ENCODE measurements around the gene WFDC2.
A peak's percentile ranks its signal among the peaks of the same experiment; 100 is the strongest.

WFDC2 gene

GRCh38 chr20:45467172-45467571, 2.4 kb upstream of the WFDC2 start:
- no peaks in the 10 kb centered on the region for H4K20me1 ChIP-seq (ENCODE audit: insufficient read depth, low read length)
- no peak overlapping the region for H3K27ac ChIP-seq (ENCODE audit: low read length)
- no peaks in the 10 kb centered on the region for H3K9me3 ChIP-seq (replicated peaks; ENCODE audit: insufficient read depth, low read length)
- H3K4me2 ChIP-seq (ENCODE audit: low read depth, low read length) = no peak overlapping the region
- no peaks in the 10 kb centered on the region for H3K4me1 ChIP-seq (ENCODE audit: low read length)
- no peak overlapping the region for H3K9ac ChIP-seq (ENCODE audit: low read length)
- no peaks in the 10 kb centered on the region for H3F3A ChIP-seq (ENCODE audit: insufficient read depth, low read length)
- H2AFZ ChIP-seq (ENCODE audit: low read length) = no peak overlapping the region
- H3K9me2 ChIP-seq (replicated peaks; ENCODE audit: insufficient read depth, low read length) = no peaks in the 10 kb centered on the region
- no peak for DNase-seq
- TF ChIP-seq EZH2 (optimal IDR thresholded peaks at IDR 0.05; ENCODE audit: low read depth, low read length) (no peak), EZH2phosphoT487 (IDR thresholded peaks at IDR 0.05; ENCODE audit: low read length) (no peak), CTCF (IDR thresholded peaks at IDR 0.05; ENCODE audit: low read length) (no peak)
- H3K4me3 ChIP-seq (ENCODE audit: low read length) = no peak overlapping the region
- no peaks in the 10 kb centered on the region for H3K79me2 ChIP-seq (ENCODE audit: low read length)
- no peaks in the 10 kb centered on the region for H3K27me3 ChIP-seq (replicated peaks; ENCODE audit: insufficient read depth, low read length)
- H3K36me3 ChIP-seq (replicated peaks; ENCODE audit: insufficient read depth, low read length) = no peaks in the 10 kb centered on the region

GRCh38 chr20:45467861-45468260, 1.7 kb upstream of the WFDC2 start:
- H3K9ac ChIP-seq (ENCODE audit: low read length) = no peak overlapping the region
- H3K9me2 ChIP-seq (replicated peaks; ENCODE audit: insufficient read depth, low read length) = no peaks in the 10 kb centered on the region
- no peak overlapping the region for H3K27ac ChIP-seq (ENCODE audit: low read length)
- H3K9me3 ChIP-seq (replicated peaks; ENCODE audit: insufficient read depth, low read length) = no peaks in the 10 kb centered on the region
- no peaks in the 10 kb centered on the region for H3K36me3 ChIP-seq (replicated peaks; ENCODE audit: insufficient read depth, low read length)
- H4K20me1 ChIP-seq (ENCODE audit: insufficient read depth, low read length) = no peaks in the 10 kb centered on the region
- H3K4me3 ChIP-seq (ENCODE audit: low read length) = no peak overlapping the region
- no peak overlapping the region for H3K4me2 ChIP-seq (ENCODE audit: low read depth, low read length)
- no peak overlapping the region for H2AFZ ChIP-seq (ENCODE audit: low read length)
- DNase-seq = no peak
- H3K27me3 ChIP-seq (replicated peaks; ENCODE audit: insufficient read depth, low read length) = no peaks in the 10 kb centered on the region
- H3K4me1 ChIP-seq (ENCODE audit: low read length) = no peaks in the 10 kb centered on the region
- no peak for TF ChIP-seq CTCF (IDR thresholded peaks at IDR 0.05; ENCODE audit: low read length)
- no peak for TF ChIP-seq EZH2 (optimal IDR thresholded peaks at IDR 0.05; ENCODE audit: low read depth, low read length)
- no peak for TF ChIP-seq EZH2phosphoT487 (IDR thresholded peaks at IDR 0.05; ENCODE audit: low read length)
- no peaks in the 10 kb centered on the region for H3F3A ChIP-seq (ENCODE audit: insufficient read depth, low read length)
- no peaks in the 10 kb centered on the region for H3K79me2 ChIP-seq (ENCODE audit: low read length)

- H3K9ac ChIP-seq (ENCODE audit: low read length) = peak overlapping the region; percentile 51; the same call in 1 of the 2 replicates
- TF ChIP-seq EZH2phosphoT487 (IDR thresholded peaks at IDR 0.05; ENCODE audit: low read length) (no peak), EZH2 (optimal IDR thresholded peaks at IDR 0.05; ENCODE audit: low read depth, low read length) (no peak), CTCF (IDR thresholded peaks at IDR 0.05; ENCODE audit: low read length) (no peak)
- no peaks in the 10 kb centered on the region for H3K79me2 ChIP-seq (ENCODE audit: low read length)
- H3K4me1 ChIP-seq (ENCODE audit: low read length) = no peaks in the 10 kb centered on the region
- no peaks in the 10 kb centered on the region for H3F3A ChIP-seq (ENCODE audit: insufficient read depth, low read length)
- peak; percentile 42 for DNase-seq
- H3K27me3 ChIP-seq (replicated peaks; ENCODE audit: insufficient read depth, low read length) = no peaks in the 10 kb centered on the region
- H3K9me2 ChIP-seq (replicated peaks; ENCODE audit: insufficient read depth, low read length) = no peaks in the 10 kb centered on the region
- H3K36me3 ChIP-seq (replicated peaks; ENCODE audit: insufficient read depth, low read length) = no peaks in the 10 kb centered on the region
- peak overlapping the region; percentile 98 for H2AFZ ChIP-seq (ENCODE audit: low read length)
- no peak overlapping the region for H3K27ac ChIP-seq (ENCODE audit: low read length)
- peak overlapping the region; percentile 99 for H3K4me2 ChIP-seq (ENCODE audit: low read depth, low read length)
- H3K9me3 ChIP-seq (replicated peaks; ENCODE audit: insufficient read depth, low read length) = no peaks in the 10 kb centered on the region
- no peaks in the 10 kb centered on the region for H4K20me1 ChIP-seq (ENCODE audit: insufficient read depth, low read length)
- peak overlapping the region; percentile 69 for H3K4me3 ChIP-seq (ENCODE audit: low read length)
Measured at GRCh38 chr20:45470262-45470931, 844 bp downstream of the WFDC2 start.

Measured in MM.1S (cell line).